LNCaP clone FGC (cell line): ENCODE results near the gene CLOCK.

Experiments used
- DNase-seq: peaks from one replicate; pipeline ENCODE4 v3.0.0-alpha.2; 2011; ENCODE audit warnings: low read depth
- H3K4me3 ChIP-seq: 2 replicates; pipeline ENCODE4 v1.5.1; 2011; ENCODE audit warnings: mild to moderate bottlenecking, low read depth, low read length, control low read depth
- CTCF ChIP-seq: IDR thresholded peaks from 2 replicates; pipeline ENCODE4 v1.5.1; 2012; ENCODE audit warnings: mild to moderate bottlenecking; ENCODE audit not compliant: control insufficient read depth, insufficient read depth; ENCODE audit errors: extremely low read depth

The CLOCK gene

GRCh38 chr4:55393461-55394320, 153.0 kb downstream of the CLOCK start:
- DNase-seq = no peak
- no peak for TF ChIP-seq CTCF
- H3K4me3 ChIP-seq = no peak overlapping the region

- no peak overlapping the region for H3K4me3 ChIP-seq
- no peak for DNase-seq
- no peak for TF ChIP-seq CTCF
These were observed 159.9 kb downstream of the CLOCK start for GRCh38 chr4:55386840-55387239.

DNA sequence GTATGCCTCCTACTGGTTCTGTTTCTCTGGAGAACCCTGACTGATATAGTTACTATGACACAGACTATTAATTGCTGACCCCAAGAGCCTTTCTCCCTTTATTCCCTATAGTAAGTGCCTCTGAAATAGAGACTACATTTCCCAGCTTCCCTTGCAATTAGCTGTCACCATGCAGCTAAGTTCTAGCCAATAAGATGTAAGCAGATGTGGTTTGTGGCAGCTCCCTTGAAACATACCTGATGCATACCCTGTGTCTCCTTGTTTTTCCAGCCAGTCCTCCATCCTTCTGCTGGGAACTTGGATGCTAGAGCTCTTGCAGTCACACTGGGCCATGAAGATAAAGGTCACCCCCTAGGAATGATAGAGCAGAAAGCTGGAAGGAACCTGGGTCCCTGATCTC, 160.6 kb downstream of the CLOCK start:
- H3K4me3 ChIP-seq = no peak overlapping the region
- no peak for DNase-seq
- TF ChIP-seq CTCF = no peak

GRCh38 chr4:55385201-55385649, 161.5 kb downstream of the CLOCK start:
- no peak for DNase-seq
- TF ChIP-seq CTCF = no peak

DNA sequence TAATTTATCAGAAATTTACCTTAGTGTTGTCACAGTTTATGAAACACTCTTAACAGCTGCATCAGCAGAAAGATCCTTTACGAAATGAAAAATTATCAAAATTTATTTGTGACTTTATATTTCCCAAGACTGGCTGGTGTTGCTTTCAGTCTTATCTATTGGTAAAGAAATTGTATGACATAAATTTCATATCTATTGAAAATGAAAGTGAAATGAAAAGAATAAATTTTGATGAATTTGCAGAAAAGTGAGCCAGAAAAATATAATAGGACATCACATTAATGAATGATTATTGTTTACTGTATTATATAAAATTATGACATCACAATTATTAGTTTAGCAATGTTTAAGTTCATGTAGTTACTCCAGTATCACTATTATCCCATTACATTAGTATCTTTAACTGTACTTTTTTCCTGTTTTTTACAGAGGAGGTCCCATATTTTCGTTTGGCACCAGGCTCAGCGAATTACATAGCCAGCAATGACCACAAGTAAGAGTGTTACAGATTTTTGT, 164.2 kb downstream of the CLOCK start:
- H3K4me3 ChIP-seq = no peak overlapping the region
- no peak for DNase-seq
- no peak for TF ChIP-seq CTCF

More at GRCh38 chr4:55385201-55385649, 161.5 kb downstream of the CLOCK start:
- H3K4me3 ChIP-seq = no peak overlapping the region

GRCh38 chr4:55381502-55381901, 165.2 kb downstream of the CLOCK start:
- DNase-seq = no peak
- no peak overlapping the region for H3K4me3 ChIP-seq
- no peak for TF ChIP-seq CTCF
